ENCODE data around the gene GALNT10.
"Not testable (repeated sequence)": the region's sequence is repeated elsewhere in the genome, so short reads cannot be mapped to it uniquely, and the experiment has no call there.

Gene GALNT10

GRCh38 chr5:154352960-154353548 is 162.5 kb downstream of the GALNT10 start:
- Histone ChIP-seq H3K4me1 (no peaks in the 10 kb centered on the region), H3K4me3 (ENCODE audit: low read depth, low read length) (no peak overlapping the region), H3K36me3 (no peaks in the 10 kb centered on the region), H3K9me3 (no peaks in the 10 kb centered on the region), H3K27me3 (no peaks in the 10 kb centered on the region; the same call in 1 of the 2 replicates)
- no peak for DNase-seq
- TF ChIP-seq, protein P1, sequence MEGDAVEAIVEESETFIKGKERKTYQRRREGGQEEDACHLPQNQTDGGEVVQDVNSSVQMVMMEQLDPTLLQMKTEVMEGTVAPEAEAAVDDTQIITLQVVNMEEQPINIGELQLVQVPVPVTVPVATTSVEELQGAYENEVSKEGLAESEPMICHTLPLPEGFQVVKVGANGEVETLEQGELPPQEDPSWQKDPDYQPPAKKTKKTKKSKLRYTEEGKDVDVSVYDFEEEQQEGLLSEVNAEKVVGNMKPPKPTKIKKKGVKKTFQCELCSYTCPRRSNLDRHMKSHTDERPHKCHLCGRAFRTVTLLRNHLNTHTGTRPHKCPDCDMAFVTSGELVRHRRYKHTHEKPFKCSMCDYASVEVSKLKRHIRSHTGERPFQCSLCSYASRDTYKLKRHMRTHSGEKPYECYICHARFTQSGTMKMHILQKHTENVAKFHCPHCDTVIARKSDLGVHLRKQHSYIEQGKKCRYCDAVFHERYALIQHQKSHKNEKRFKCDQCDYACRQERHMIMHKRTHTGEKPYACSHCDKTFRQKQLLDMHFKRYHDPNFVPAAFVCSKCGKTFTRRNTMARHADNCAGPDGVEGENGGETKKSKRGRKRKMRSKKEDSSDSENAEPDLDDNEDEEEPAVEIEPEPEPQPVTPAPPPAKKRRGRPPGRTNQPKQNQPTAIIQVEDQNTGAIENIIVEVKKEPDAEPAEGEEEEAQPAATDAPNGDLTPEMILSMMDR (IDR thresholded peaks at IDR 0.05; ENCODE audit: low read depth, low read length), result no peak

- Histone ChIP-seq H3K9me3 (no peaks in the 10 kb centered on the region), H3K4me1 (no peaks in the 10 kb centered on the region), H3K27me3 (no peaks in the 10 kb centered on the region; the same call in 1 of the 2 replicates), H3K36me3 (no peaks in the 10 kb centered on the region), H3K4me3 (ENCODE audit: low read depth, low read length) (no peak overlapping the region)
- TF ChIP-seq, protein P1 (IDR thresholded peaks at IDR 0.05; ENCODE audit: low read depth, low read length), result no peak
- peak; percentile 12 for DNase-seq
Observed at GRCh38 chr5:154355129-154355611, 164.6 kb downstream of the GALNT10 start.

DNA sequence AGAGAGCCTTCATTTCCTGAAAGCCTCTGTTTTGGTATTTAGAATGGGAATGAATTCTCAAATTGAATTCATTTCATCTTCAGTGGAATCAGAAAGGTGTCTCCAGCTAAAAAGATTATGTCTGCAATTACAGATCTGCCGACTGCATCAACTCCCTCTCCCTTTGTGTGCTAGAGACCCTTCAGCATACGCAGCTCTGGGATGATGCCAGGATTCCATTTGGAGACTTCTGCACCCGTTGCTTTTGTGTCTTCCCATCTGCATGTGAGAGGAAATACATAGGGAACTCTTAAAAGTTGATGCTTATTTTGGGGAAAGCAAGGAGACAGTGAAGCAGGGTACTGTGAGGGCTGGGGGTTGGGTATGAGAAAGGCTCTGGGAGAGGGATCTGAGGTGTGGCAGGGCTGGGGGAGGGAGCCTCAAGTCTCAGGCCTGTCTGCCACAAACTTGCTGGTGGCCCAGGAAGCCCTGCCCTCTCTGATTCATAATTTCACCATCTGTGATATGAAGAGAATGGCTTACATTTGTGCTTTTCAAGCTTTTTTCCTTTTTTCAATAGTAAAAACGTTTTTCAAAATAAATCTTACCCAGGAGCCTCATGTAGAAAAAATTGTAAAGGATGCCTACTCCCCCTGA is 165.6 kb downstream of the GALNT10 start:
- H3K4me3 ChIP-seq (ENCODE audit: low read depth, low read length), result no peak overlapping the region

GRCh38 chr5:154356958-154357357 is 166.4 kb downstream of the GALNT10 start:
- H3K9me3 ChIP-seq, result no peaks in the 10 kb centered on the region
- no peak overlapping the region for H3K4me3 ChIP-seq (ENCODE audit: low read depth, low read length)
- DNase-seq, result no peak
- no peaks in the 10 kb centered on the region for H3K36me3 ChIP-seq
- TF ChIP-seq, protein P1 (IDR thresholded peaks at IDR 0.05; ENCODE audit: low read depth, low read length), result no peak
- no peaks in the 10 kb centered on the region for H3K27me3 ChIP-seq
- H3K4me1 ChIP-seq, result no peaks in the 10 kb centered on the region

More for the DNA sequence above, 165.6 kb downstream of the GALNT10 start:
- Histone ChIP-seq H3K9me3 (no peaks in the 10 kb centered on the region), H3K36me3 (no peaks in the 10 kb centered on the region), H3K27me3 (no peaks in the 10 kb centered on the region), H3K4me1 (no peaks in the 10 kb centered on the region)
- TF ChIP-seq, protein P1 (IDR thresholded peaks at IDR 0.05; ENCODE audit: low read depth, low read length), result no peak
- no peak for DNase-seq

- no peaks in the 10 kb centered on the region for H3K36me3 ChIP-seq
- no peak overlapping the region for H3K4me3 ChIP-seq (ENCODE audit: low read depth, low read length)
- TF ChIP-seq, protein P1 (IDR thresholded peaks at IDR 0.05; ENCODE audit: low read depth, low read length), result no peak
- no peak for DNase-seq
- H3K27me3 ChIP-seq, result no peaks in the 10 kb centered on the region
- no peaks in the 10 kb centered on the region for H3K9me3 ChIP-seq
- no peaks in the 10 kb centered on the region for H3K4me1 ChIP-seq
Observed at GRCh38 chr5:154358516-154359220, 168.1 kb downstream of the GALNT10 start.

GRCh38 chr5:154359221-154359573 is 168.7 kb downstream of the GALNT10 start:
- TF ChIP-seq, protein P1 (IDR thresholded peaks at IDR 0.05; ENCODE audit: low read depth, low read length), result 0 out of 2 replicates have a peak, but pooled peaks have one; percentile 1
- Histone ChIP-seq H3K9me3 (no peaks in the 10 kb centered on the region), H3K4me3 (ENCODE audit: low read depth, low read length) (no peak overlapping the region), H3K4me1 (no peaks in the 10 kb centered on the region), H3K36me3 (no peaks in the 10 kb centered on the region), H3K27me3 (no peaks in the 10 kb centered on the region)
- no peak for DNase-seq

DNA sequence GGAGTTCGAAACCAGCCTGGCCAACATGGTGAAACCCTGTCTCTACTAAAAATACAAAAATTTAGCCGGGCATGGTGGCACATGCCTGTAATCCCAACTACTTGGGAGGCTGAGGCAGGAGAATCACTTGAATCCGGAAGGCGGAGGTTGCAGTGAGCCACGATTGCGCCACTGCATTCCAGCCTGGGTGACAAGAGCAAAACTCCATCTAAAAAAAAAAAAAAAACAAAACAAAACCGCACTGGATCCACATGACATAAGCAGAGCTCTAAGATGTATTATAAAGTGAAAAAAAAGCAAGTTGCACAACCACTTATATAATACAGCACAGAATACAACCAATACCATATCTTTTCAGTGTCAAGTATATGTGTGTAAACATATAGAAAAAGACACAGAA is 169.7 kb downstream of the GALNT10 start:
- H3K9me3 ChIP-seq; H3K4me3 ChIP-seq (ENCODE audit: low read depth, low read length); H3K4me1 ChIP-seq; H3K36me3 ChIP-seq; H3K27me3 ChIP-seq; DNase-seq: not testable (repeated sequence)

All from BE2C (cell line).